AML-193 (cell line): ENCODE measurements around the gene HMMR.
A peak's percentile ranks its signal among the peaks of the same experiment; 100 is the strongest.
"Not testable (repeated sequence)": the region's sequence is repeated elsewhere in the genome, so short reads cannot be mapped to it uniquely, and the experiment has no call there.

Source experiments
- DNase-seq, 2 experiments: peaks; one replicate each; lab custom pipeline; 2025; lab: John Stamatoyannopoulos, UW

HMMR gene

GRCh38 chr5:163506095-163506457, 45.6 kb downstream of the HMMR start:
- no peak for DNase-seq

- peak; percentile 16 to 37 for DNase-seq
These were observed 46.3 kb downstream of the HMMR start for GRCh38 chr5:163506726-163507125.

GRCh38 chr5:163508753-163509152, 48.3 kb downstream of the HMMR start:
- DNase-seq = peak in 1 of 2 experiments; percentile 24

- no peak for DNase-seq
These were observed 49.0 kb downstream of the HMMR start for GRCh38 chr5:163509291-163509951.

GRCh38 chr5:163512526-163512925, 52.1 kb downstream of the HMMR start:
- no peak for DNase-seq

GRCh38 chr5:163525096-163525495, 64.7 kb downstream of the HMMR start:
- no peak for DNase-seq

GRCh38 chr5:163529698-163530097, 69.3 kb downstream of the HMMR start:
- no peak for DNase-seq

- no peak for DNase-seq
These were observed 70.8 kb downstream of the HMMR start for GRCh38 chr5:163531272-163531671.

- DNase-seq = no peak
These were observed 72.0 kb downstream of the HMMR start for GRCh38 chr5:163532171-163533084.

GRCh38 chr5:163533223-163533622, 72.8 kb downstream of the HMMR start:
- DNase-seq = no peak

- DNase-seq = no peak
These were observed 74.2 kb downstream of the HMMR start for GRCh38 chr5:163534492-163535094.

GRCh38 chr5:163535290-163535689, 74.9 kb downstream of the HMMR start:
- no peak for DNase-seq

- not testable (repeated sequence) for DNase-seq
These were observed 76.0 kb downstream of the HMMR start for GRCh38 chr5:163536442-163536841.

GRCh38 chr5:163540696-163541095, 80.3 kb downstream of the HMMR start:
- DNase-seq = no peak
